Heart right ventricle (tissue), 16 donors: ENCODE data around the gene MMP28. TPM values are rescaled to one million over a fixed set of nuclear protein-coding genes. Genes with fewer than 3 reads are reported as not detected.
"Not testable (repeated sequence)": the region's sequence is repeated elsewhere in the genome, so short reads cannot be mapped to it uniquely, and the experiment has no call there.

Experiments used
- ATAC-seq, 8 donors: fragments of 200-7000 bp; cut with Tn5 transposase; one replicate each; pipeline ENCODE4 v1.9.1; 2020; ENCODE audit warnings: mild to moderate bottlenecking in 8 of 8, moderate library complexity in 8 of 8, moderate number of reproducible peaks in 1 of 8
- DNase-seq, 2 donors: peaks; one replicate each; pipeline ENCODE4 v3.0.0-alpha.2; 2020
- H3K27ac ChIP-seq, 10 donors: fragments of 200-600 bp; sonication (generic) in 2 of 10; one replicate each; pipeline versions ENCODE4 v1.5.0 to v1.8.0; 2020 to 2022; ENCODE audit warnings: mild to moderate bottlenecking in 3 of 10
- H3K27me3 ChIP-seq, 7 donors: fragments of 200-600 bp; one replicate each; pipeline ENCODE4 v1.8.0; 2021 to 2022; ENCODE audit warnings: mild to moderate bottlenecking in 2 of 7
- H3K36me3 ChIP-seq, 9 donors: fragments of 200-600 bp; sonication (generic) in 1 of 9; one replicate each; pipeline versions ENCODE4 v1.5.0 to v1.8.0; 2020 to 2022; ENCODE audit warnings: mild to moderate bottlenecking in 2 of 9
- H3K4me1 ChIP-seq, 9 donors: fragments of 200-600 bp; sonication (generic) in 1 of 9; one replicate each; pipeline versions ENCODE4 v1.5.0 to v1.8.0; 2020 to 2022; ENCODE audit warnings: mild to moderate bottlenecking in 4 of 9
- H3K4me3 ChIP-seq, 10 donors: fragments of 200-600 bp; sonication (generic) in 2 of 10; one replicate each; pipeline versions ENCODE4 v1.5.0 to v1.8.0; 2020 to 2022; ENCODE audit warnings: mild to moderate bottlenecking in 7 of 10, moderate library complexity in 2 of 10
- H3K9me3 ChIP-seq, 11 donors: fragments of 200-600 bp in 10 of 11; sonication (generic) in 2 of 11; one replicate each; pipeline versions ENCODE4 v1.5.0 to v1.8.0; 2013 to 2022; ENCODE audit warnings: mild to moderate bottlenecking in 2 of 11, control low read depth in 1 of 11, moderate library complexity in 1 of 11
- WGBS, 2 donors: extraction: QIAGEN DNeasy Blood & Tissue Kit; methylation state at CpG; one replicate each; pipeline ENCODE4 v1.1.7; 2013; ENCODE audit warnings: inconsistent platforms in 1 of 2; 5-methylcytosine and 5-hydroxymethylcytosine counted together
- intact Hi-C, 10 donors: fragments of 100-400 bp; cut with DNase I; formaldehyde crosslinking; loops; one replicate each; pipeline versions ENCODE4 v1.11.1 to v1.14.2; 2022
- polyA plus RNA-seq, 2 donors: library from polyadenylated mRNA; stranded (reverse); fragments of 200-250 nt; gene quantifications; one replicate each; pipeline ENCODE4 v1.2.3, GENCODE V29; 2013
- total RNA-seq, 10 donors: library from RNA; stranded (reverse); fragmentation: NEBNext Ultra II Directional in 3 of 10; extraction: Animal tissue kit (Norgen Biotek cat#: 25700) in 3 of 10; gene quantifications; one replicate each; pipeline versions ENCODE4 v1.2.1 to v1.2.4, GENCODE V29; 2021 to 2023
- TF ChIP-seq, protein P1 (sequence below), 9 donors: fragments of 200-600 bp; sonication (generic) in 2 of 9; IDR thresholded peaks; one replicate each; pipeline versions ENCODE4 v1.5.0 to v1.8.0; 2021 to 2022; ENCODE audit warnings: antibody characterized with exemption in 9 of 9, mild to moderate bottlenecking in 5 of 9, moderate library complexity in 1 of 9
- donor health status: Arrhythmogenic right ventricular cardiomyopathy.
- donor health status: ischemic (EF 13 %, LVEDD 7.1; RV severe dilation, severe dysfunction).
- donor health status: healthy with polysubstance abuse.
- donor health status: DM: no; HTN: yes; CAD: no.
- donor health status: DM: no; HTN: no; CAD: no.
- donor health status: ischemic (EF 25% LVEDD 6.9; RV normal size, moderate dysfunction).
- donor health status: ischemic (EF 25% LVEDD 5.7; RV mildly dilated, moderate dysfunction).
- donor health status: healthy.
- donor health status: DM: yes; HTN: yes; CAD: no.
- donor health status: Ischemic cardiomyopathy.
- donor health status: ischemic (EF 35%, LVEDD 5.7; RV mildly dilated, moderate dysfunction).
- donor health status: nonischemic (EF 11% LVEDD 7.7; RV severe dilation, severe dysfunction).
- donor health status: DM: yes; HTN: yes; CAD: no.
- donor health status: PGD.
- donor health status: ischemic (EF 29% LVEDD 5.4; RV normal size, mild dysfunction).
- donor health status: nonischemic (EF 23%, LVEDD 6.1; RV moderate dilation, normal function).

The MMP28 gene
- total and polyA plus RNA-seq, 12 donors: 1.4 to 7.4 (median 2.3) TPM

DNA sequence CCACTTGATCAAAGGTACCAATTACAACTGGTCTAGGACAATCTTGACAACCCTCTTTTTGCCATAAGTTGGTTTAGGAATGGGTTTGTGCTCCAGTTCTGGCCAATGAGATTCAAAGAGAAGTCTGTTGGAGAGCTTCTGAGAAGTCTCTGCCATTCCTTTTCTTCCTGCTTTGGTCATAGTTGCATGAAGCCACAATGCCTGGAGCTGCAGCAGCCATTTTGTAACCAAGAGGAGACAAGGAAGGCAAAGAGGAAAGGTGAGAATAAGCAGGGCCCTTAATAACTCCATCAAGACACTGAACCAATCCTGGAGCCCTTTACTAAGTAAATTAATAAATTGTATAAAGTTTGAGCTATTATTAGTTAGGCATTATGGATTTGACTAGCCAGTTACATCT lies 38.2 kb downstream of the MMP28 start:
- Histone ChIP-seq H3K27me3 (peaks cover 0 to 11% (median 0%) of the 10 kb centered on the region in 7 donors), H3K9me3 (no peaks in the 10 kb centered on the region), H3K4me3 (no peak overlapping the region), H3K27ac (no peak overlapping the region), H3K36me3 (no peaks in the 10 kb centered on the region), H3K4me1 (peaks cover 0 to 10% (median 3%) of the 10 kb centered on the region in 9 donors)
- TF ChIP-seq, protein P1, sequence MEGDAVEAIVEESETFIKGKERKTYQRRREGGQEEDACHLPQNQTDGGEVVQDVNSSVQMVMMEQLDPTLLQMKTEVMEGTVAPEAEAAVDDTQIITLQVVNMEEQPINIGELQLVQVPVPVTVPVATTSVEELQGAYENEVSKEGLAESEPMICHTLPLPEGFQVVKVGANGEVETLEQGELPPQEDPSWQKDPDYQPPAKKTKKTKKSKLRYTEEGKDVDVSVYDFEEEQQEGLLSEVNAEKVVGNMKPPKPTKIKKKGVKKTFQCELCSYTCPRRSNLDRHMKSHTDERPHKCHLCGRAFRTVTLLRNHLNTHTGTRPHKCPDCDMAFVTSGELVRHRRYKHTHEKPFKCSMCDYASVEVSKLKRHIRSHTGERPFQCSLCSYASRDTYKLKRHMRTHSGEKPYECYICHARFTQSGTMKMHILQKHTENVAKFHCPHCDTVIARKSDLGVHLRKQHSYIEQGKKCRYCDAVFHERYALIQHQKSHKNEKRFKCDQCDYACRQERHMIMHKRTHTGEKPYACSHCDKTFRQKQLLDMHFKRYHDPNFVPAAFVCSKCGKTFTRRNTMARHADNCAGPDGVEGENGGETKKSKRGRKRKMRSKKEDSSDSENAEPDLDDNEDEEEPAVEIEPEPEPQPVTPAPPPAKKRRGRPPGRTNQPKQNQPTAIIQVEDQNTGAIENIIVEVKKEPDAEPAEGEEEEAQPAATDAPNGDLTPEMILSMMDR (IDR thresholded peaks at IDR 0.05): no peak
- DNase-seq (no peak), ATAC-seq (no peak)
- intact Hi-C loops: no loop called here

DNA sequence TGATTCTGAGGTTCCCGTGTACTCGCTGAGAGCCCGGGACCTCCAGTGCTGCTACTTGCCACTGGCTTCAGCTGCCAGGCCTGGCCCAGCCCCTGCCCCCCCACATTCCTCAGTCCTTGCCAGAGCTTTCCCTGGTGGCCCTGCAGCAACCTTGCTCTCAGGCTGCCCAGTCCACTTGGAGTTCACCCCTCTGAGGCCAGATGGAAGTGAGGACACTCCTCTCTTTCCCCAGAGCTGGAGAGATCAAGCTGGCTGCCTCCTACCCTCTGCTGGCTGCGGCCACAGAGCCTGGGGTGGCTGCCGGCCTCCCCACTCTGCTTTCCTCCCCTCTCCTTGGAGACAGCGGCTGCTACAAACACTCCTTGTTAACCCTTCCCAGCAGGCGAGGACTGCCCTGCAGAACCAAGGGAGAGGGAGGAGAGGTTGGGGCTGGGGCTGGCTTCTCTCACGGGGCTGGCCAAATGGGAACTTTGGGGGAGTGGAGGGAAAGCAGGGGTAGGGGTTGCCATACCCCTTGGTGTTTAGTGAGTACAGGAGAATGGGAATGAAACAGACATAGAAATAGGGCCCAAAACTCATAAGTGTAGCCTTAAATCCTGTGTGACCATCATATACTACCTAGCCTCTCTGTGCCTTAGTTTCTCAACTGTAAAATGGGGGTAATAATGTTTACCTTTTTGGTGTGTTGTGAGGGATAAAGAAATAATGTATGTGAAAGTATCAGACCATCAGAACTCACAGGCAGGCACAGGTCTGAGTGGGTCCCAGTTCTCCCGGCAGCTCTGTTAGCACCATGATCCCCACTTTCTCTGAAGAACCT lies 42.3 kb downstream of the MMP28 start, which contains the start of gene GAS2L2:
Gene GAS2L2, minus strand, starts transcription at position 295 of the 820 bp plus-strand sequence. CDS start 389 bp downstream, outside the sequence.
- intact Hi-C loops: loop anchor here in 1 of 10 donors (5.0 kb wide), 1 partner anchor 151 kb away; no protein-coding TSS in a partner anchor
- Histone ChIP-seq H3K27me3 (peaks cover 0 to 45% (median 28%) of the 10 kb centered on the region in 7 donors), H3K4me3 (no peak within 1 kb of the TSS), H3K9me3 (no peaks in the 10 kb centered on the region), H3K36me3 (no peaks in the 10 kb centered on the region), H3K27ac (no peak within 1 kb of the TSS), H3K4me1 (peaks cover 0 to 15% (median 9%) of the 10 kb centered on the region in 9 donors)
- WGBS, 2 donors: 37 to 45% methylated on average over 9 of the region's 9 CpGs
- no peak for DNase-seq
- TF ChIP-seq, protein P1 (IDR thresholded peaks at IDR 0.05): no peak
- peak; percentile 21 to 76 (median 46) for ATAC-seq

DNA sequence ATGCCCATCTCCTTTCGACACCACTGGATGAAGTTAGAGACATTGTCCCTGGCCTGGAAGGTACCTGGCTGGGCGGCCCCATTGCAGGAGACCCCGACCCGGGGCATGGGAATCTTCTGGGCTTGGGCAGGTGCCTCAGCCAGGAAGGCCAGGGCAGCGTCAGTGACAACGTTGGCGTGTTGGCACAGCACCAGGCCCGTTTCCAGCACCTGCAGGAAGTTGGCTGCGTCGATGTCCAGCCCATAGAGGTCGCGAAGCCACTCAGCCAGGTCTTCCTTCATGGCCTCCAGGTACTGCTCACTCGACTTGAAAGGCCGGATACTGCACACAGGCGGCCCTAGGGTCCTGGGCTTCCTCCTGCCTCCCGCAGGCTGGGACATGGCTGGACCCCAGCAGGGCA lies 43.0 kb downstream of the MMP28 start:
- intact Hi-C loops: loop anchor here in 1 of 10 donors (5.0 kb wide), 1 partner anchor 150 kb away; no protein-coding TSS in a partner anchor
- Histone ChIP-seq H3K4me3 (no peak overlapping the region), H3K9me3 (no peaks in the 10 kb centered on the region), H3K27ac (no peak overlapping the region), H3K27me3 (peaks cover 0 to 51% (median 34%) of the 10 kb centered on the region in 7 donors), H3K4me1 (peaks cover 0 to 20% (median 9%) of the 10 kb centered on the region in 9 donors), H3K36me3 (no peaks in the 10 kb centered on the region)
- peak in 3 of 8 donors; percentile 2 to 6 (median 3) for ATAC-seq
- DNase-seq: no peak
- WGBS, 2 donors: 51 to 63% methylated on average over 16 of the region's 16 CpGs
- TF ChIP-seq, protein P1 (IDR thresholded peaks at IDR 0.05): no peak

DNA sequence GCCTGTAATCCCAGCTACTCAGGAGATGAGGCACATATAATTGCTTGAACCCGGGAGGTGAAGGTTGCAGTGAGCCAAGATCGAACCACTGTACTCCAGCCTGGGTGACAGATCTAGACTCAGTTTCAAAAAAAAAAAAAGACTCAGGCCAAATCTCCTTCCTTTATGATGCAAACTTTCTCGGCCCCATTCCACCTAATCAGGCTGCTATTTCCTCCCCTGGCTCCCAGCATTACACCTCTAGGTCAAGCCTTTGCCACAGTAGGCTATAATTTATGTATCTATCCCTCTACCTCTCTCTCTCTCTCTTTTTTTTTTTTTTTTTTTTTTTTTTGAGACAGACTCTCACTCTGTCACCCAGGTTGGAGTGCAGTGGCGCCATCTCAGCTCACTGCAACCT lies 43.9 kb downstream of the MMP28 start:
- Histone ChIP-seq H3K4me1 (peaks cover 0 to 23% (median 9%) of the 10 kb centered on the region in 9 donors), H3K27me3 (peaks cover 0 to 51% (median 34%) of the 10 kb centered on the region in 7 donors)
- H3K27ac ChIP-seq, ATAC-seq, DNase-seq, H3K4me3 ChIP-seq, H3K36me3 ChIP-seq, H3K9me3 ChIP-seq: not testable (repeated sequence)
- intact Hi-C loops: loop anchor here in 2 of 10 donors (2.0 to 5.0 kb wide), 2 partner anchors 91 to 149 kb away; no protein-coding TSS in a partner anchor
- 64 to 71% methylated on average over 4 of the region's 4 CpGs for WGBS, 2 donors
